Glutamatergic neuron (in vitro differentiated cells): Measurements from ENCODE around the gene SEC14L3. TPM values are rescaled to one million over a fixed set of nuclear protein-coding genes. Genes with fewer than 3 reads are reported as not detected.

Source experiments
- DNase-seq: peaks from one replicate; pipeline ENCODE4 v3.0.0; 2022
- H3K27ac Mint-ChIP-seq: one replicate; pipeline ENCODE4 v1.8.0; 2020; ENCODE audit warnings: mild to moderate bottlenecking, mixed read lengths, inconsistent platforms; ENCODE audit not compliant: unreplicated experiment
- H3K27me3 Mint-ChIP-seq: one replicate; pipeline ENCODE4 v1.8.0; 2020; ENCODE audit warnings: mild to moderate bottlenecking, moderate library complexity, mixed read lengths, inconsistent platforms; ENCODE audit not compliant: unreplicated experiment
- H3K36me3 Mint-ChIP-seq: one replicate; pipeline ENCODE4 v1.8.0; 2020; ENCODE audit warnings: mild to moderate bottlenecking, mixed read lengths, inconsistent platforms; ENCODE audit not compliant: unreplicated experiment
- H3K4me1 Mint-ChIP-seq: one replicate; pipeline ENCODE4 v1.8.0; 2020; ENCODE audit warnings: mild to moderate bottlenecking, low read depth, mixed read lengths, inconsistent platforms; ENCODE audit not compliant: unreplicated experiment
- H3K4me3 Mint-ChIP-seq: one replicate; pipeline ENCODE4 v1.8.0; 2020; ENCODE audit warnings: mild to moderate bottlenecking, mixed read lengths, inconsistent platforms; ENCODE audit not compliant: unreplicated experiment
- H3K9me3 Mint-ChIP-seq: one replicate; pipeline ENCODE4 v1.8.0; 2020; ENCODE audit warnings: mild to moderate bottlenecking, moderate library complexity, mixed read lengths, inconsistent platforms; ENCODE audit not compliant: unreplicated experiment
- total RNA-seq: library from RNA; stranded (reverse); fragmentation: NEBNext Ultra II Directional; extraction: Animal tissue kit (Norgen Biotek cat#: 25700); gene quantifications from one replicate; pipeline ENCODE4 v1.2.1, GENCODE V29; 2021; ENCODE audit not compliant: unreplicated experiment
- TF ChIP-seq, protein P1 (sequence below): fragments of 200-600 bp; sonication (generic); IDR thresholded peaks from one replicate; pipeline ENCODE4 v1.5.0; 2021; ENCODE audit not compliant: partially characterized antibody, unreplicated experiment

Gene SEC14L3
- total RNA-seq, 1 donor from 2014 or later: not detected

GRCh38 chr22:30488121-30488520, 16.3 kb upstream of the SEC14L3 start:
- Mint-ChIP-seq H3K27me3 (peaks cover 4% of the 10 kb centered on the region), H3K27ac (no peak overlapping the region), H3K4me3 (no peak overlapping the region), H3K9me3 (no peaks in the 10 kb centered on the region), H3K36me3 (no peaks in the 10 kb centered on the region), H3K4me1 (no peaks in the 10 kb centered on the region)
- DNase-seq: no peak
- TF ChIP-seq, protein P1, sequence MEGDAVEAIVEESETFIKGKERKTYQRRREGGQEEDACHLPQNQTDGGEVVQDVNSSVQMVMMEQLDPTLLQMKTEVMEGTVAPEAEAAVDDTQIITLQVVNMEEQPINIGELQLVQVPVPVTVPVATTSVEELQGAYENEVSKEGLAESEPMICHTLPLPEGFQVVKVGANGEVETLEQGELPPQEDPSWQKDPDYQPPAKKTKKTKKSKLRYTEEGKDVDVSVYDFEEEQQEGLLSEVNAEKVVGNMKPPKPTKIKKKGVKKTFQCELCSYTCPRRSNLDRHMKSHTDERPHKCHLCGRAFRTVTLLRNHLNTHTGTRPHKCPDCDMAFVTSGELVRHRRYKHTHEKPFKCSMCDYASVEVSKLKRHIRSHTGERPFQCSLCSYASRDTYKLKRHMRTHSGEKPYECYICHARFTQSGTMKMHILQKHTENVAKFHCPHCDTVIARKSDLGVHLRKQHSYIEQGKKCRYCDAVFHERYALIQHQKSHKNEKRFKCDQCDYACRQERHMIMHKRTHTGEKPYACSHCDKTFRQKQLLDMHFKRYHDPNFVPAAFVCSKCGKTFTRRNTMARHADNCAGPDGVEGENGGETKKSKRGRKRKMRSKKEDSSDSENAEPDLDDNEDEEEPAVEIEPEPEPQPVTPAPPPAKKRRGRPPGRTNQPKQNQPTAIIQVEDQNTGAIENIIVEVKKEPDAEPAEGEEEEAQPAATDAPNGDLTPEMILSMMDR: no peak

DNA sequence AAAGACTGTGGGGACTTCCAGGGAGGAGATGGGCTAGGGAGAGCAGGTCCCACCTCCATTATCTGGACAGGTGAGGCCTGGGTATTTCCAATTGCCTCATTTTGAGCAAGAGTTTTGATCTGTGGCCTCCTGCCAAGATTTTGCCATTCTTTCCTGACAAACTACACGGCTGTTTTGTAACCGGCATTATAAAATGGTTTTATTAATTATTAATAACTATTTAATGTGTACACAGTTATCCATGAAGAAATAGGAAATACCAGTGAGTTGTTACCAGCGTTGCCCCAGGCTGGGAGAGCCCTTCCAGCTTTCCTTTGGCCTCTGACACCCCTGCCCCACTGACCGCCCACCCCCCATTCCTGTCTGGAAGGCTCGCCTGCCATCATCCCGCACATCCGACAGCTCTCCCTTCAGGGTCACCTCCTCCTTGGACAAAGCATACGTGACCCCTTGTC, 14.9 kb upstream of the SEC14L3 start:
- Mint-ChIP-seq H3K27me3 (peaks cover 4% of the 10 kb centered on the region), H3K9me3 (no peaks in the 10 kb centered on the region), H3K27ac (no peak overlapping the region)

GRCh38 chr22:30486118-30486517, 14.3 kb upstream of the SEC14L3 start:
- Mint-ChIP-seq H3K27ac (no peak overlapping the region), H3K9me3 (no peaks in the 10 kb centered on the region), H3K4me1 (no peaks in the 10 kb centered on the region), H3K36me3 (no peaks in the 10 kb centered on the region), H3K4me3 (no peak overlapping the region), H3K27me3 (peaks cover 4% of the 10 kb centered on the region)
- no peak for DNase-seq
- TF ChIP-seq, protein P1: no peak

More for the DNA sequence above, 14.9 kb upstream of the SEC14L3 start:
- Mint-ChIP-seq H3K4me3 (no peak overlapping the region), H3K4me1 (no peaks in the 10 kb centered on the region), H3K36me3 (no peaks in the 10 kb centered on the region)
- DNase-seq: no peak
- TF ChIP-seq, protein P1: no peak

DNA sequence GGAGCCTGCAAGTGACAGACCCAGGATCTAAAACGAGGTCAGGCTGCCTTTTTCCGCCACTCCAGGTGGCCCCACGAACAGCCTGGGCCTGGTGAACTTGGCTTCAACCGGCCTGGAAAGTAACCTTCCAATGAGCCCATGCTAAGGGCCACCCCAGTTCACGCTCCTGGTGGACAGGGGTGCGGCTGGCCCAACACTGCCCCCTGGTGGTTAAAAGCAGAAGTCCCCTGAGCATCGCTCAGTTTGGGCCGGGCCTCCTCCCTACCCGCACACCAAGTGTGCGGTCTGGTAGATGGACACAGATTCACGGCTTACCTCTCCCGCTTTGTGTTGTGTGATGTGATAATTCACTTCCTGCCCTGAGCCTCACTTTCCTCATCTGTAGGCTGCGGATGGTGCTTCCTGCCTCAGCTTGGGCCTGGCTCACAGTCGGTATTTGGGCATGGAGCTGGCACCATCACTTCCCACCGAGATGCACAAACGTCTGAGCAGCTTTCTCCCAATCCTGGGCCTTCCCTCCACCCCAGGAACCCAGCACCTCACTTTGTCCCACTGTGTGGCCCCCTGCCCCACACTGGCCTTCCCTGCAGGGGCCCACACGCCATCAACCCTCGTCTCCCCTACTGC, 13.7 kb upstream of the SEC14L3 start:
- no peak overlapping the region for H3K27ac Mint-ChIP-seq
- H3K36me3 Mint-ChIP-seq: no peaks in the 10 kb centered on the region
- H3K27me3 Mint-ChIP-seq: peaks cover 1% of the 10 kb centered on the region
- peak; percentile 76 for DNase-seq
- no peaks in the 10 kb centered on the region for H3K4me1 Mint-ChIP-seq
- no peaks in the 10 kb centered on the region for H3K9me3 Mint-ChIP-seq
- TF ChIP-seq, protein P1: peak; percentile 99
- no peak overlapping the region for H3K4me3 Mint-ChIP-seq

- Mint-ChIP-seq H3K36me3 (no peaks in the 10 kb centered on the region), H3K4me3 (no peak overlapping the region), H3K27ac (no peak overlapping the region), H3K4me1 (no peaks in the 10 kb centered on the region), H3K9me3 (no peaks in the 10 kb centered on the region), H3K27me3 (no peaks in the 10 kb centered on the region)
- TF ChIP-seq, protein P1: no peak
- no peak for DNase-seq
These were observed 11.4 kb upstream of the SEC14L3 start for GRCh38 chr22:30483169-30483568.
